GM04504 (cell line): ENCODE data around the gene ICA1.

Source experiments
- DNase-seq: peaks from one replicate; pipeline ENCODE4 v3.0.0-alpha.2; 2012; ENCODE audit warnings: low read depth

The ICA1 gene

DNA sequence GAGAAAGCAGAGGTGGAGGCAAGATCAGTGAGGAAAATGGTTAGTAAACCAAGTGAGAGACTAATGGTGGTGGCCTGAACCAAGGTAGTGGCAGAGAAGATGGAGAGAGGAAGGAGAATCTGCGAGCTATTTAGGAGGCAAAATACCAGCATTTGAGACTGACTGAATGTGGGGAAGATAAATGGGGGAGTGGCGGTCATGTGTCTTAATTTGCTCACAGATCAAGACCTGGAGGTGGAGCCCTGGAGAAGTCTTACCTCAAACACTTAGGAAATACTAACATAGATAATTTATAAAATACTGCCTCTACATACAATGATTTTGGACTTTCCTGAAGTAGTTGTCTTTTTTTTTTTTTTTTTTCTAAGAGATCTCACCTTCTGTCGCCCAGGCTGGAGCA is 34.7 kb downstream of the ICA1 start:
- no peak for DNase-seq

DNA sequence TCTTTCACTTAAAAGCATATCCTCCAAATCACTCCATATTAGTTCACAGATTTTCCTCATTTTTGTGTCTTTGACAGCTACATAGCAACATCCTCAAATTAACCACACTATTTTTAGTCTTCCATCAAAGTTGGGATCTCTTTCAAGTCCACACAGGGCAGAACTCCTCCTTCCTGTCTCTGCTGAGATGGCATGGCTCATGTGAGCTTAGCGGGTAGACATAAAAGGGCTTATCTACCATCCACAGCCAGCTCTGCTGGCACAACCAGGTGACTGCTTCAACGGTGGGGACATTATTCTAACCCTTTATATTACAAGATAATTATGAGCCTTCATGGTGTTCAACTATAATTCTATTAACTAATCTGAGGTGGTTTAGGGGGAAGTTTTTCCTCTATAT is 35.5 kb downstream of the ICA1 start:
- DNase-seq: no peak

DNA sequence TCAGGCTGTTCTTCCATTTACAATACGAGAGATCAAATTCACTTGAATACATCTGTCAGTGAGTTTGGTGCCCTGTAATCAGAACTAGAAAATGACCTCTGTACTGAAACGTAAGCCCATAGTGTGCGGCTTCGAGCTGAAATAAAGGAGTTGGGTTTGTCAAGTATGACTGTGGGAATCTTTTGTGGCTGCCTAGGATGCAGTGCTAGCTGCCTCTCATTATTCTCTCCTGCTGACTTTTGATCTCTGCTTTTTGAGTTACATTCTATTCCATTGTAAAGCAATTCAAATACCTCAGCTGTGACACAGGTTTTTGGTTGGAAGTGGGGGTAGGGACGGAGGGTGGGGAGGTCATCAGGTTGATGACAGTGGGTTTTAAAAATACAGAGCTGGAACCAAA is 40.4 kb downstream of the ICA1 start:
- DNase-seq: no peak

DNA sequence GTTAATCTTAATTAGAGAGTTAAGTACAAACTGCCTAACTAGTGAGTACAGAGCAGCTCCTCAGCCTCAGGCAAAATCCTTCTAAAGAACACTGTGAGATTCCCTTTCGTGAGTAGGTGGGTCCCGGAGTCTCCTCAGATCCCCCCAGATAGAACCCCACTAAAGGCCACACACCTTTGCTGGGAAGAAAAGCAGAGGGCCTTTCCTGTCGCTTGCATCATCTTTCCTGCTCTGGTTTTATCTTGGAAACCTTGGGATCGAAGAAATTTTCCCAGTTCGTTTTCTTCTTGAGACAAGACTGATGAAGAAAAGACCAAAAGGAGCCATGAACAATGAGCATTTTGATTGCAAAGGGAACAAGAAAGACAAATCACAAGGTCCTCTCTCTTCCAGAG is 40.9 kb downstream of the ICA1 start:
- DNase-seq: no peak

DNA sequence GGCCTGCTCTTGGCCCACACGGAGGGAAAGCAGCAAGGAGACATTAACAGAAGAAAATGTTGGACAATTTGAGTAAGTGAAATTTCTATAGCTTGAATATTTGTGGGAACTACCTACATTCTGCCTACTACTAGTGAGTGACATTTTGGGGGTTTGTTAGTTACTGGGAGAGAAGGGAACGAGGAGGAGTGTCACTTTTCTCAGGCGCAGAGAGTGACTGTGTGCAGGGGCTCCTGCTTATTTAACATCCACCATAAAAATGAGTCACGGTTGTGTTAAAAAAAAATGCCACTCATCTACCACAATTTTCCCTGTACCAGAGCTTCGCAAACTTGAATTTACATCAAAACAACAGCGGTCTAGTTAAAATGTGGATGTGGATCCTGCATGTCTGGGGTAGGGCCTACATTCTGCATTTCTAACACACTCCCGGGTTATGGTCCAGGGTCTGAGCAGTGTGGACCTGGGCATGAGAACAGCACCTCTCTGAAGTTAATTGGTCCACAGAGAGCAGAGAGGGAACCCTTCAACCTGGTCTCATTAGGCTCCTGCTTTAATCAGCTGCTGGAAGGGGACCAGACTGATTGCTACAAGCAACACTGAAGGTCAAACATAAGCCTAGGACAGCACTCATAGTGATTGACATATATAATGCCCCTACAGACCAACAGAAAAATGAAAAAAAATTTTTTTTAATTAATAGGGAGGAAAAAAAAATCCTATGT is 41.4 kb downstream of the ICA1 start:
- DNase-seq: no peak

DNA sequence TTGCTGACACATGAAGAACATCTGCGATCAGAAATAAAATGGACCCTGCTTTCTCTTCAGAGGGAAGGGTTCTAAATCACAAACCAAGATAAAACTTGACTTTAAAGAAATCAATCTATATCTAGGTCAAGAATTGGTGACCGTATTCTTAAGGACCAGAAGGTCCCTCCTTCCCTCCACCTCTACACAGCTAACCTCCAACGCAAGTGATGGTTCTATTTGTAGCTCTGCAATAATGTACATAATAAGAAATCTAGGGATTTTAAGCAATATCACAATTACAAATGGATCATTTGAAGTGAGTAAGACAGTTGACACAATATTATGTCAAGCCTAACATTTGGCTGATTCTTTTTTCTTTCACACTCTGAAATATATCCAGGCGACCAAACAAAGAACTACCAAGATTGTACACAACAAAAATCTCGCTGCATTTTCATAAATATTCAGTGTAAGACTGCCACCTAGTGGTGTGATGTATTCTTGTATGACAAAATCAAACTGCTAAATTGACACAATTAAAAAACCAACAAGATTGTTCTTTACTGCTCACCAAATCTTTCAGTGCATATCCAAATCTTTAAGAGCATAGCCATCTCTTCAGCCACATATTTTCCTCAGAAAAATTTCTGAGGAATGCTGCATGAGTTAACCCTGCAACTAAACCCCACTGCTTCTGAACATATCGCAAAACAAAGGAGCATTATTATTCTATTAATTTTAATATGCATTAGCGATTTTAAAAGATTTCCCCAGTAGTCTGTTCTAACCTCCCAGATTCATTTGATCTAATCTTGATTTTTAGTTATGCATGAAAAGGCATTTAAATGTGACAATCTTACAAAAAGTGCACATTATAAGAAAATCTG is 44.5 kb downstream of the ICA1 start:
- peak; percentile 32 for DNase-seq

DNA sequence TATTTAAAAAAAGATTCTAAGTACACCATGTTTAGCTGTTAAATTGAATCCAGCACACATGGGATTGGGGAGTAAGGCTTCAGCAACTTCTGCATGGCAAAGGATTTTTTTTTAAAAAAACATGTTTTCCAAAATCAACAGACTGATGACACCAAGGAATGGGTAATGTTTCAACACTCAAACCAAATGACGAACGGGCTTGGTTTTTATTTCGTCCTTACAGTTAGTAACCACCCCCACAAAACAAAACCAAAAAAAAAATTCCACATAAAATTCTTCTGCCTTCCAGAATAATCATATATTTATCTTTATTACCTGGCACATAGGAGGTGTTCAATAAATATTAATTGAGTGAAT is 45.7 kb downstream of the ICA1 start:
- DNase-seq: no peak

DNA sequence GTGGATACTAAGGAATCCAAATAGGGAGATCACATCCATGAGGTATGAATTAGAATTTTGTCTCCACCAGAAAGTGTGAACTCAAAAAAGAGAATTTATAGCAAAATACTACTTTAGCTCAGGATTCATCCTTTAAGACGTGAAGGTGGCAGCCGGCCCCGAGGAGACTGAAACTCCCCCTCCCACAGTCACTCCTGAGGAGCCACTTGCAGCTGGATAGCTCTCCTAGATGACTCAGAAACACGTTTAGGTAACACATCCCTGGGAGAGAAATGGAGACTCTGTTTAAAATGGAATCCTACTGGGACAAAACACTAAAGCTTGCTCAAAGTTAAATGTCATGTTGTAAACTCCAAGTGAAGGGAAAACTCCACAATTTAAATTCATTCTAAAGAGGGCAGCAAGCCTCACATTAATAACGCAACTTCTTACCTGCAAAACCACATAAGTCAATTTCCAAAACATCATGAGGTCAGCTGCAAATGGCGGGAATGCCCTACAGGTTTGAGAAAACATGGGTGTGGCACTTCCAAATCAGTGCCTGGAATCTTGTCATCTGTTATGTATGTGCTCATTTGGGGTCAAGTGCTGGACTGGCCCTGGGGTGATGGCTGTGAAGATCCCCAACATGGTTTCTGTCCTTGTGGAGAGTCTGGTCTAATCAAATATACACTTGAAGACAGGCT is 46.2 kb downstream of the ICA1 start:
- DNase-seq: no peak

DNA sequence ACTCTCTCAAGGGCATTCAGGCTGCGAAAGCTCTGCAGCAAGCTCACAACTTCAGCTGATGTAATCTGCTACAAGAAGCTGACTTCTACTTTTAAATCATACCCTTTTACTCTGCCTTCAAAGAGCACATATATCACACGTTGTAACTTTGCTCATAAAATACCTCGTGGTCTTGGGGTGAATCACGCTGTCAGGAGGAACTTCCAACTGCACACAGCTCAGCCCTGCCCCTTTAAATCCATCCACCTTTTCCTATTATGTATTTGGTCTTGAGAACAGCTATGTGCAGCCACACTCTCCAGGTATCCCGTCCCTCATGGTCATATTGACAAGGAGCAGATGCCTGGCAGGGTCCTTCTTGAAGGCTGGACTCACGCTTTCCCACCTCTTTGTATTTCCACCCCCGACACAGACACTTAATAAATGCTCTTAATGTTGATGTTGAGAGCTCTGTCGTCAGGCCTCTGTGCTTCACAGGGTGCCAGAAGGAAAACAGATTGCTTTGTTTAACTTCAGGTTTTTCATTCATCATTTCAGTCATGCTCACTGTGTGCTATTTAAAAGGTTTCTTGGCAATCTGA is 47.6 kb downstream of the ICA1 start:
- peak; percentile 7 for DNase-seq

DNA sequence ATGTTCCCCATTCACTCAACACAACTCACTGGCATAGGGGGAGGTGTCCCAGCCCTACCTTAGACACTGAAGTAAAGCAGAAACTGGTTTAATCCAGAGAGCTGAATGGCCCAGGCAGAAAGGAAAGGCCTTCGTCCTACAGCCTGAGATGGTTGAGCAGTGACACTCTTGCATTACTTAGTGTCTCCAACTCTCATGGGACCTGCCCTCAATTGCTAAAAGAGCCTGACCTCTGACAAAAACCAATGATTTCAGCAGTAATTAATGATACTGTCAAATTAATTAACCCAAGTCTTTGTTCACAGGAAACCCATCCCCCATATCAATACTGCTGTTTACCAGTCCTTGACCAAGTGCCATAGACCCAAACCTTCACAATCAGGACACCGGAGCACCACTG is 48.6 kb downstream of the ICA1 start:
- DNase-seq: no peak

DNA sequence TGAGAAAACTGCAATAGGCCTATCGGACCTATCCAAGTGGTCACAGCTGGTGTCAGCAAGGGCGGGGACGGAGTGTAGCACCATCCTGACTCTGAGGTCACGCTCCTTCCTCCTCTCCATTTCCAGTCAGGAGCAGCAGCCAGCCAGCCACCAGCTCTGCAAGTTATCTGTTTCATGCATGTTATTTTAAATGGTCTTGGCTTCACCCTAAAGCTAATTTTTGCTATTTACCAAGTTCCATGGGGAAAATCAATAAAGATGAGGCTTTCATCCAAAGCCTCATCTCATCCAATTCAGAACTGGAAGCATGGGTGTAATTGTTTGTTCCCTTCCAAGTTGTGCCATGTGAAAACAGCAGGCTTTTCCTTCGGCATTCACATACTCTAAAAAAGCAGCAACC is 49.3 kb downstream of the ICA1 start:
- no peak for DNase-seq

DNA sequence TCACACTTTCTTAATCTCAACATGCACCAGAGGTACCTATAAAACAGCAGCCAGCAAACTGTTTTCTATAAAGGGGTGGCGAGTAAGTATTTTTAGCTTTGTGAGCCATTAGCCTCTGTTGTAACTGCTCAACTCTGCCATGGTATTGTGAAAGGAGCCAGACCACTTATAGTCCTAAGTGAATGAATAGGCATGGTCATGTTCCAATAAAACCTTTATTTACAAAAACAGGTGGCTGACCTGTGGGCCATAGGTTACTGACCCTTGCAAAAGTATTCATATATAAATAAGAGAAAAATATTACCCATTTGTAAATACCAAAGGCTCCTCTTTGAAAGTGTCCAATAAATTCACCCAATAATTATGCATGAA is 50.3 kb downstream of the ICA1 start:
- DNase-seq: no peak

DNA sequence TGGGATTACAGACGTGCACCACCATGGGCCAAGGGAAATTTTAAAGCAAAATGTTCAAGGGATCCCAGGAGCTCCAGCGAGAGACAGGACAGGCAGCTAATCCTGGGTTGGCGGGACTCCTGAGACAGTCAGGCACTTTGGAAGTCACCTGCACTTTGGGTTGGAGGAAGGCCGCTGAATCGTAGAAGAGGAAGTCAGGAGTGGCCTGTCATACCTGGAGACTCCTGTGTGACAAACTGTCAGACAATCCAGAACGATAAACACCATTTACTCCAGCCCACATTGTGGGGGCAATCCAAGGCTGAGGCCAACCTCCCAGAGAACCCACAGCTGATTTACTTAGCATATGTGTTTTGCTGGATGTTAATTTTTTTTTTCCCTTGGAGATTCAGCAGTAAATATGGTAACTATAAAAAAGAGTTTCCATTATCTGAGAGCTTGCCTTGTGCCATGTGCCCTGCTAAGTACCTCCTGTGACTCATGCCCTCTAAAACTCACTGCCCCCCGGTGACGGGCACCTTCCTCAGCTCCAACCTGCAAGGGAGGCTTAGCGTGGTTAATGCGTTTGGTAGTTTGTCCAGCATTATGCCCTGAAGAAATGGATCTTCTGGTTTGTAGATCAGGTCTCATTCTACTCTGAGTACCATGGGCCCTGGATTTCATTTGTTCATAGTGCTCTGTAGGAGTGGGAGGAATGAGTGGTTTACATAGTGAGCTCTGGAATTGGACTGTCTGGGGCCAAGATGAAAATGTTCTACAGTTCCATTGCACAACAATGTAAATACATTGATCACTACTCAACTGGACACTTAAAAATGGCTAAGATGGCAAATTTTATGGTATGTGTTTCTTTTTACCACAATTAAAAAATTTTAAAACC is 50.9 kb downstream of the ICA1 start:
- DNase-seq: no peak

DNA sequence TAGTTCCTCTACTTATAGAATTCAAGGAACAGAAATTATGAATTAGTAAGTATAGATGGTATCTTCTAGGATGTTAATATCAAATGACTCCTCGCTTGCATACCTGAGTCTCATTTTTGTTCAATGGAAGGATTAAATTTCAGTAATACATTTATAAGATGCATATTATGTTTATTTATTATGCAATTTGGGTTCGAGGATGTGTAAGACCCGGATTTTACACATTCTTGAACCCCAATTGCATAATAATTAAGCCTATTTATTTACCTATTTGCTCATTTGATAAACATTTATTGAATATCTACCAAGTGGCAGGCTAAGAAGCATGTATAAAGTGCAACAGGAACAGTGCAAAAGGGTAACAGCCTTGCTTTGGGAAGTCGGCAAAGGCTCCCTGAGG is 52.6 kb downstream of the ICA1 start:
- no peak for DNase-seq

DNA sequence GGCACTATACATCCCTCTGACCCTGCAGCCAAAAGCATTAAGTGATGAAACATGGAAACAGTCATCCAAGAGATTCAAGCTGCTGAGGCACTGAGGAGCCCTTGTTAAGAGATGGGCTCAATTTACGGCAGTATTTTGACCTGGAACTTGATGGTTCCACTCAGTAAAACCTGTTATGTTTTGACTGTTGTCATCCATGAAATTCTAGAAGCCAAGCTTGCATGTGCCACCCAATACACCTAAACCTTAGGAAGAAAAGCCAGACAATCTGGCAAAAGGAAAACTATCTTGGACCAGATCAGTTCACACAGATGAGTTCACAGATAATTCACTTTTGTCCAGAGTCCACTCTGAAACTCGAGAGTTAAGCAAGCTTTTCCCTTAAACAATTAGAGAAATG is 53.2 kb downstream of the ICA1 start:
- DNase-seq: no peak

DNA sequence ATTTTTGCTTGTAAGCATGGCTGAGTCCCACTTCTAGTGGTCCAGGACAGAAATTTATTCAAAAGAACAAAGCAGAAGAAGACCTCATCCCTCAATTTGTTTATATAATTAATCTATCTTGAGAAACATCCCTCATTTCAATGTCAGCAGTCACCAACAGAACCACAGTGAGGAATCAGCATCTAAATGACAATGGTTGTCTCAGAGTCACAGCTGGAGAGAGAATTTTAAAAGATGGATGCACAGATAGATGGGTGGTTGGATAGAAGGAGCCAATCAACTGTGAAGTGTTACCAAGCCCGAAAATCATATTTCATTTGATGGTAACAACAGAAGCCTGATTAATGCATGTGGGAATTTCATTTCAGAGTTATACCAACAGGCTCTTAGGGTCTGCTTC is 55.0 kb downstream of the ICA1 start:
- DNase-seq: no peak

DNA sequence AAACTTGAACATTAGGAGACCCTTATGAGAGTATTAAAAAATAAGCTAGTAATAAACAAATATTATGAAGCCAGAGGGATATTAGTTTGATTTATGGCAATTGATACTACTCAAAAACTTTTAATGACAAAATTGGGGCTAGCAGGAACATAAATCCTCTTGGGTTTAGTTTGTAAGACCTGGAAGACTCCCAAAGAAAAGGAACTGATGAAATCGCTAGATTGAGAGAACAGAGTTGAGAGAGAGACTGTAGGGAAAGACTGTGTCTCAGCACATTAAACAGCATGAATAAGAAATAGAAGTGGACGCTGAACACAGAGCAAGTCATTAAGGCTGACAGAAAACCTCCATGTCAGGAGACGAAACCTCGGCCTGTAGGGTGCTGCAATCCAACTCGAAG is 56.4 kb downstream of the ICA1 start:
- no peak for DNase-seq

DNA sequence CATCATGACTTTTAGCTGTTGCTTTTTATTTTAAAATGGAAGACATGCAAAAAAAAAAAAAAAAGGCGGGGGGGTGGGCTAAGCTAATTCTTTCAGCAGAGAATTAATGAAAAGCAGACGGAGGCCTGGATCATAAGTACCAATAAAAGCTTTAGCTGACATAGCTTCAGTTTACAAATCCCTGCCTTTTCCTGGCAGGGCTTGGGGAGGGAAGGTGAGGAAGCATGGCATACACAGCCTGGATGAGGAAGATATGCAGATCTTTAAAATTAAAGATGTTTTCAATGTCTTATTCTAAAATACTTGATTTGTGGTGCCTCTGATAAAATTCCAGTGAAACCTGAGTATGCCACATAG is 57.0 kb downstream of the ICA1 start:
- DNase-seq: no peak

DNA sequence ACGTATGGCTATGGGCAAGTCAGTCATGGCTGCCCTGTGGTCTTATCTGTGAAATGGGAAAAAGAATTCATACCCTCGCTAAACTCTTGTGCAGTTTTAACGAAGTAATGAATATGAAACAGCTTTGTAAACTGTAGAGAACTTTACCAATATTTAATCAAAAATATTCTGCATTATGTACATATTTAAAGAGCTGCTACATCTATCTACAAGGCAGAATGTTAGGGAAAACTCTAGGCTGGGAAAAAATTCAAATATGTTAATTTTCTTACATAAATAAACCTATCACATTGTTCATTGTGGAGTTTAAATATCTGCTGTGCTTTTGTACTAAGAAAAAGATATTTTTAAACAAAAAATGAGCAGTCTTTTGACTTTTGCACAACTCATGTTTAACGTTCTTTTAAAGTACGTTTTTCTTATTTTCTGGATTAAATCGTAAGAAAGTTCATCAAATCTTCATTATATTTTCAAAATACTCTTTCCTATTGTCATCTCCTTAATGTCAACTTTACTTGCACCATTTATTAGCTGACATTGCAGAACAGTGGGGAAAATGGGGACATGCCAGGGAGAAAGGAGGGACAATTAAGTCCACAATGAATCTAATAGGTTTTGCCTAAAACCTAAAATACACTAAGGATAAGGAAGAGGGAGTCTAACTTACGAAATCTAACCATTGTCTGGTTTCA is 57.5 kb downstream of the ICA1 start:
- no peak for DNase-seq

DNA sequence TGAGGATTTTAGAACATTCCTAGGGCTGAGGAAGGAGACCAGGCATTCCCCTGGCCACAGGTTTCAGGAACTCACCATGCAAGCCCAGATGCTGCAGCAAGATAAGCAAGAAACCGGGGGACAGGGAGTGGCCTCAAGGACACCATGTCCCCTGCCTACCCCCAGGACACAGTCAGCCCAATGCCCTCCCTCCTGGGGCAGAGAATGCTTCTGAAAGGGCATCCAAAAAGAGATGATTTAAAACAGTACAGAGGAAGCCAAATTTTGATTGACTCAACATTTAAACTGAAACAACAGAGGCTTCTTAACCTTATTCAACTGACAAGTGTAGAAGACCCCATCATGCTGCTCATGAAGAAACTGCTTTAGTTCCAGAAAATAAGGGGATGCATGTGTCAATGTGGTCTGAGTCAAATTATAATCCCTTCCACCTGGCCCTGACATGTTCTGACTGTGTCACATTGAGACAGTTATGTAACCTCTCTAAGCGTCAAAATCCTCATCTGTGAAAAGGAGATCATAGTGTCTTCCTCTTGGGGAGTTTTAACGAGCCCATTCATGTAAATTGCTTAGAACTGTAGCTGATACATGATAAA is 60.0 kb downstream of the ICA1 start:
- DNase-seq: no peak

DNA sequence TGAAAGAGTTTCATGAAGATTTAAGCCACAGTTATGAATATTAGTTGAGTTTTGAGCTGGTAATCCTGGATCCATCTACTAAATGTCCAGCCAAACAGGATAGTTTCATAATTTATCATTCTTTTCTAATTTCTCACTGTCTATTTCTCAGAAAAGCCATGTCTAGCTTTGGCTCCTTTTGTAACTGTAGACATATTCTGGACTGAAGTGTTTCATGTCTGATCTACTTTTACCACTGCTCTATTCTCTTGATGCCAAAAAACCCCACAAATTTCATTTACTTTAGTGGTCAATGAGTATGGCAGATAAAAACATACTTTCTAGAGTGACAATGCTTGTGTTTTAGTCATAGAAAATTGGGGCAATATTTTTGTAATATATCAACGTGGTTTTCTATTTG is 61.2 kb downstream of the ICA1 start:
- DNase-seq: no peak
